ENCODE results near the gene KLRD1.
"Not testable (repeated sequence)": the region's sequence is repeated elsewhere in the genome, so short reads cannot be mapped to it uniquely, and the experiment has no call there.

Gene KLRD1, protein sequence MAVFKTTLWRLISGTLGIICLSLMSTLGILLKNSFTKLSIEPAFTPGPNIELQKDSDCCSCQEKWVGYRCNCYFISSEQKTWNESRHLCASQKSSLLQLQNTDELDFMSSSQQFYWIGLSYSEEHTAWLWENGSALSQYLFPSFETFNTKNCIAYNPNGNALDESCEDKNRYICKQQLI

DNA sequence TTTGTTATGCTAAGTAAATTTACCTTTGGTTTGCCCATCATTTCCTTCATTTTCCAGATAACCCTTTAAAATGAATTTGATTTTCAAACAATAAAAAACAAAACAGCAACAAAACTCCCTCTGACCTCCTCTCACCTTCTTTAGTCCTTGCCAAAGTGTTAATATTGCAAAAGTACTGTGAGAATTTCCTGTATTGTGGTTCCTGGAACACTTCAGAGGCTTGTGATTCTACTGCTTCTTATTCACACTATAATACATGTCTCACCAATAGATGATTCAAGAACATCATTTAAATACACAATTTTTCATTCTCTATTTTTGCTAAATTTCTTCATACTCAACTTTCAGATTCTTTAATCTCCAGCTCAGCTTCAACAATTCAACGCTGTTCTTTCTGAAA is at the start of gene KLRD1:
Gene KLRD1 (plus strand): TSS at position 241 of the 400 bp plus-strand sequence. CDS start 208 bp downstream, outside the sequence.
- DNase-seq: no peak

DNA sequence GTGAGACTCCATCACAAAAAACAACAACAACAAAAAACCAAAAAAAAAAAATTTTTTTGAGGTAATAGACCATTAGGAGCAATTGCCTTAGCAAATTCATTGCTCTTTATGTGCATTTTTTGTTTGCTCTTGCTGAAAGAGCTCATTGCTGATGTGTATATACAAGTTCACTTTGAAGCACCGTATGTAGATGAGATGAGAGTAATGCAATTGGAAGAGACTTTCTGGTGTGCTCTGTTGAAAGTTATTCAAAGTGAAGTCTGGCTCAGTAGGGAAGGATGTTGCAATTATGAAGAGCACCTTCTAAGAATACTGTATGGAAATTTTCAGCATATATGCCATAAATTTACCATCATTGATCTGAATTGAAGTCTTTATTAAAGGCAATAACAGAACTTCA is 46.7 kb upstream of the KLRD1 start:
- DNase-seq: no peak

DNA sequence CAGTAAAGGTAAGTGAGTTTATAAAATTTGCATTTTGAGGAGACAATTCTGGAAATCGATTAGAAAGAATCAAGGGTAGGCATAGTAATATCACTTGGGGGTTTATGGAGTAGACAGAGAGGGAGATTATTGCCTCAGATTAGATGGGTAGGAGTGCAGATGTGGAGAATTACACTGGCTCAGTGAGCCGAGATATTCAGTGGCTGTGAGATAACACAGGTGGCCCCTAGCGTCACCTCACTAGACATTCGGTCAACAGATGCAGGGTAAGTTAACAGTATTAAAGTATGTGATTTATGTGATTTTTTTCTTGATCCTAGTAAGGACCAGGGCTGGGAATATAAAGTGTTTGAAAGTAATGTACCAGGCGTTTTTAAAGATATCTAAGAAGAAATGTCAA is 39.6 kb upstream of the KLRD1 start:
- DNase-seq: peak; percentile 95

DNA sequence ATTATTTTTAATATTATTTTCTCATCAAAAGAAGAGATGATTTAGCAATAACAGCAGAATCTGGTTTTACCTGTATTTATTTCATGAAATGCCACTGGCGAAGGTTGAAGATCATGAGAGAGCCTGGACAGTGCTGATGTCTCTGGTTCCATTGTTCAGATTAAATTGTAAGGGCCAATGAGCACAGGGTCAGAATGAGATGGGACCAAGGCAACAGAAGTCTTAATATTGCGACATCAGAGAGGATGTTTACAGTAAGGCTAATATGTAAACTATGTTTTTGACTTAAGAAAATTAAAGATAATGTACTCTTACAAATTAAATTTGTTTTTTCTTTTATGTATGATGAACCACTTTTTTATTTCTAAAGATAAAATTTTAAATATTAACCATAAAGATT is 35.2 kb upstream of the KLRD1 start:
- no peak for DNase-seq

DNA sequence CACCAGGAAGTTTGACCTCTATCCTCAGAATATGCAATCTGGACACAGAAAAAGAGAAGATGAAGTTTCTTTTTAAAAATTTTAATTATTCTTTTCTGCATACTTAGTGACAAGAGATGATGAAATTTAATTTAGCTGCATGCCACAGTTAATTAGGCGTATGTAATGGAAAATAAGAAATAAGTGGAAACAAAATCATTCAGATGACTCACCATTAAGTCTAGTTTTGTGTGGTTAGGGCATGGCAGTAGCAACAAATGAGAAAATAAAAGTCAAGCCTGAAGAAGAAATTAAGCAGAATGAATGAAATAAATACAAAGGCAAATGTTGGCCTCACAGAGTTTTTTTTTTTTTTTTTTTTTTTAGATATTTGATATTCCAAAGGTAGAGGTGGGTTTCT is 30.9 kb upstream of the KLRD1 start:
- DNase-seq: no peak

DNA sequence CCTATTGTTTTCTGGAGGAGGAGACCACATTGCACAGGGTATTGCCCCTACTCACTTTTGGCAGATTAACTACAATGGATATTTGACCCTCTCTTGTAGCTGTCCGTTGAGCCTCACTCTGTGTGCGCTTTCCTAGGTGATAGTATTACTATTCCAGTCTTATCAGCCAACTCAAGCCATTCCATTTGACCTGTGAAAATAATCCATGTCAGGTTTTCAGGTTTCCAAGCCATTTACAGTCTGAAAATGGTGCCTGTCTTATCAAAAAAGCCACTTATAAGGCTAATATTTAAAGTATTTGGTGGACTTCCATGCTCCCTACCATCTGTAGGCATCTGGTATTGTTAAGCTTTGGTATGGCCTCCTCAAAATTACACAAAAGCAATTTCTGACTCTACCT is 29.6 kb upstream of the KLRD1 start:
- peak; percentile 7 for DNase-seq

DNA sequence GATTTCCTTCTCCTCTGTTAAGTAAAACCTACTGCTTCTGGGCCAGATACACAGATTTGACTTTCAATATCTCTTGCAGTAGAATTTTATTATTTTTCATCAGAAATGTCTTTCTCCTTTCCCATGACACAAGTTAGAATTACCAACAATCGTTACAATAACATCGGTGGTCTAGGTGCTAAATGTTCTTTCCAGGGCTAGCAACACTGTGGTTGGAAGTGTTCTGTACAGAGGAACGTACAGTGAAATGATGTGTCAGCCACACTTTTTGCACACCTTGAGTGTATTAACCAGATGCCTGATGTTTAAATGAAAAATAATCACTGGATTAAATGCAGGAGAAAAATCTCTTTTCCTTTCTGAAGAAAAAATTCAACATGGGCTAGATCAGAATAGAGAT is 27.7 kb upstream of the KLRD1 start:
- DNase-seq: no peak

DNA sequence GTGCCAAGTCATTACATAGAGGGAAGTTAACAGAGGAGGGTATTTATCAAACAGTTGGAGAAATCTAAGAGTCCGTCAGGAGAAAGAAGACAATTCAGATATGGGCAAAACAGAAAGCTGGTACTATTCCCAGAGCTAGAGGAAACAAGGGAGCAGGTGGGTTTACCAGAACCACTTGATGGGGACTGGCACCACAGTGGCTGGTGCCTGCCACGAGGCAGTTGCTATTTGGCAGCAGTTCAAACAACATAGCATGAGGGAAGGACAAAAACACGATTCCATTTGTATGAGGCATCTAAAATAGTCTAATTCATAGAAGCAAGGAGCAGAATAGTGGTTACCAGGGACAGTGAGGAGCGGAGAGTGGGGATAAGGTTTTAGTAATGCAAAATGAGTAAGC is 24.6 kb upstream of the KLRD1 start:
- DNase-seq: no peak

DNA sequence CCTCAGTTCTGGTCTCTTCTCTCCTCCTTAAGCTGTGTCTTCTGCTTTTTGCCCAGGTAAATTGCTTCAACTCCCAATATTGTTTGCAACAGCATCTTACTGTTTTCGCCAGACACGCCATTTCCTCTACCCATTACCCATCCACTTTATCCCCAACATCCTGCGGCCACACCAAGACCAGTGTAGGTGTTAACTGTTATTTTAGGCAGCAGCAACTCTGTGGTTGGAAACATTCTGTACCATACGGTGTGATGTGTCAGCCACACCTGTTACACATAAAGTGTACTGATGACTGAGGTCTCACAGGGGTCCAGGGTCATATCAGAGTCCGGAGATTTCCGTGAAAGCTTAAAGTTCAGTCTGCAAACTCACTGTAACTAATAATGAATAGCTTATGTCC is 21.8 kb upstream of the KLRD1 start:
- peak; percentile 2 for DNase-seq

DNA sequence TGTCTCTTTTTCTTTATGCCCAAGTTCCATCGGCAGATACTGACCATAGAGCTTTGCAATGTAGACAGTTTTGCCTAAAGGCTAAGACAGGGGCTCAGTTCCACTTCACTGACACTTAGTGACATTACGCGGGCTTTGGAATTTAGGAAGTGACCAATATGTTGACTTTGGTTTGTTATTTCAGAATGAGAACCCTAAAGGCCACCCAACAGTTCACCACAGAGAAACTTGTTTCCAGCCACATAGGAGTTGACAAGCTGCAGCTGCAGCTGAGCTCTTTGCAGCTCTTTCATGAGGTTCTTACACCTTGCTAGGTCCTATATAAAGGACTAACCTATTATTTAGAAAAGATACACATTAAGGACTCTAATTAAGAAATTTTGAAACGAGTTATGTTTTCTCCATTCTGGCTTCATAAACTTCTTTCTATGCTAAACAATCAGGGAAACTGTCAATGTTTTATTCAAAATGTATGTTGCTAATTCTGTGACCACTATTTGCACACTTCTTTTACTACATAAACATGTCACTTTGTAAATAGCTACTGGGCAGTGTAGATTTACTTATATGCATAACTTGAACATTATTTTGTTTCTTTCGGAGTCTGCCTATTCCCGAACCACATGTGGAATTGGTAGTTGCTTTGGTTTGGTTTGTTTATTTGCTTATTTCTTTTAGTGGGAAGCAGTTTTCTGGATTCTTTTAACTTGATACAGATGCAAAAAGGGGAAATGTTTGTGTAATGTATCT is 18.5 kb upstream of the KLRD1 start:
- DNase-seq: no peak

DNA sequence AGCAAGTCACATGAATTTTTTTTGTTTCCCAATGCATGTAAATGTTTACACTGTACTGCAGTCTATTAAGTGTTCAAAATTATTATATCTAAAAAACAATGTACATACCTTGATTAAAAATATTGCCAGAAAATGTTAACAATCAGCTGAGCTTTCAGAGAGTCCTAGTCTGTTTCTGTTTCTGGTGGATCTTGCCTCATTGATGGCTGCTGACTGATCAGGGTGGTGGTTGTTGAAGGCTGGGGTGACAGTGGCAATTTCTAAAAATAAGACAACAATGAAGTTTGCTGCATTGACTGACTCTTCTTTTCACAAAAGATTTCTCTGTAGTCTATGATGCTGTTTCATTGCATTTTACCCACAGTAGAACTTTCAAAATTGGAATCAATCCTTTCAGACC is 16.6 kb upstream of the KLRD1 start:
- DNase-seq: no peak

DNA sequence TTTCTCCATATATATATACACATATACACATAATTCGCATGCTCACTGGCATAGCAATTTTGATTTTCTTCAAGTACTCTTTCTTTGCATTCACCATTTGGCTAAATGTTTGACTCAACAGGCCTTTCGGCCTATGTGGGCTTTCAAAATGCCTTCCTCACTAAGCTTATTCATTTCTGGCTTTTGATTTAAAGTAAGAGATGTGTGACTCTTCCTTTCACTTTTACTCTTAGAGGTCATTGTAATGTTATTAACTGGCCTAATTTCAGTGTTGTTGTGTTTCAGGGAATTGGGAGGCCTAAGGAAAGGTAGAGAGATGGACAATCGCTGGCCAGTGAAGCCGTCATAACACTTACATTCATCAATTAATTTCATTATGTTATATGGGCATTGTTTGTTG is 14.5 kb upstream of the KLRD1 start:
- DNase-seq: no peak

DNA sequence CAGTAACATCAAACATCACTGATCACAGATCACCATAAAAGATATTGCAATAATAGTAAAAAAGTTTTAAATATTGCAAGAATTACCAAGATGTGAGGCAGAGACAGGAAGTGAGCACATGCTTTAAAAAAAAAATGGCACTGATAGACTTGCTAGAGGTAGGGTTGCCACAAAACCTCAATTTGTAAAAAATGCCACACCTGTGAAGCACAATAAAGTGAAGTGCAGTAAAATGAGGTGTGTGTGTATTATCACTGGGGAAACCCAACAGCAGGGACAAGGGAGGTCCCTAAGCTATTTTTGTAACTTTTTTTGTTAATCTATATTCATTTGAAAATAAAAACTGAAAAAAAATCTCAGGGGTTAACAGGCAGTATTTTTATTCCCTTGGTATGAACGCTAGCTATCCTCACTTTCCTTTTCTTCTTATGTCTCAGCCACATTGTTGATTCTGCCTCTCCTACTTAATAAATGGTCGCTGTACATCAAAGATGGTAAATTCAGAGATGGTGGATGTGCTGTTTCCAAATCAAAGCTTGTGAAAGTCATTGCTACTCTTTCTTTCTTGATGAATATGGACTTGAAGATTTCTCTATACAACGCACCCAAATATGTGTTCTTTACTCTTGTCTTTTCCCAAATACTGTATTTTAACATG is 14.0 kb upstream of the KLRD1 start:
- no peak for DNase-seq

DNA sequence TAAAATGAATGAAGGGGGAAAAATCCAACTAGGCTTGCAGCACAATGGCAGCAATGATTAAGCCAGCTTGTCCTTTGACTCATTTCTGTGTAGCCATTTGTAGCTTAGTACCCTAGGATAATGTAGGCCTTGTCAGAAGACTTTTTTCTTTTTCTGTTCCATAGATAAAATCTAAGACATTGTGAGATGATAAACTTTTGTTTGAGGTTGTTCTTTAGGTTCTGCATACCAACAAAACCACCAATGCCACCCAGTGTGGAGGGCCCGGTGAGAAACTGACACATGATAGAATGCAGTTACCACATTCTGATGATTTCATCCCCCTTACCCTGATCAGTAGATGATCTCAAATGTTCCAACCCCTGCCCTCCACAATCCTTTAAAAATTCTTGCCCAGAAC is 6.6 kb upstream of the KLRD1 start:
- no peak for DNase-seq

DNA sequence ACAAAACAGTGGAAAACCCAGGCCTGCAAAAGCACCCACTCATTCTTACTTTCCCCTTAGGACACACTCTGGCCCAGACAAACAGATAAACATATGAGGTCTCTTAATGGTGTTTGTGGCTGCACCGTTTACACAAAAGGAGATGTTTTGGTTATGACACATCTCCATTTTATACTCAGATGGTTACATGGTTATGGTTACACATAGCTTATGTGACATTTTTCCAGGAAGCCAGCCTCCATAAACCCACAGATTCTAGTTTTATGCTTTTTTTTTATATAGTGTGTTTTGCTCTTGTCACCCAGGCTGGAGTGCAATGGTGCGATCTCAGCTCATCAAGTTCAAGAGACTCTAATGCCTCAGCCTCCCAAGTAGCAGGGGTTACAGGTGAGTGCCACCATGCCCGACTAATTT is 3.5 kb upstream of the KLRD1 start:
- DNase-seq: no peak

DNA sequence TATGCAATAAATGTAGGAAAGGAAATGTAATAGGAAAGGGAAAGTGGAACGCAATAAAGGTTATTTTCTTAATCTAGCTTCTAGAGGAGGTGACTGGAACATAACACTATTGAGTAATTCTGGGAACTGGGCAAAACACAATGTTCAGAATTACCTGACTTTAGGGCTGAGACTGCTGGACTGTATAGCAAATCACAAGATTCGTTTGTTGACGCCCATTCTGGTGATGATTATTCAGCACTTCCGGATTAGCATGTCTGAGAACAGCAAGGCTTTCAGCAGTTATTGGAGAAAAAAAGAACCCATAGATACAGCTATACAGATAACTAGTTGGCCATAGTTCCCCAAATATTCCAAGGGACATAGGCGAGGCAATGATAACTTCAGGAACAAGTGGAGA is 2.3 kb upstream of the KLRD1 start:
- no peak for DNase-seq

DNA sequence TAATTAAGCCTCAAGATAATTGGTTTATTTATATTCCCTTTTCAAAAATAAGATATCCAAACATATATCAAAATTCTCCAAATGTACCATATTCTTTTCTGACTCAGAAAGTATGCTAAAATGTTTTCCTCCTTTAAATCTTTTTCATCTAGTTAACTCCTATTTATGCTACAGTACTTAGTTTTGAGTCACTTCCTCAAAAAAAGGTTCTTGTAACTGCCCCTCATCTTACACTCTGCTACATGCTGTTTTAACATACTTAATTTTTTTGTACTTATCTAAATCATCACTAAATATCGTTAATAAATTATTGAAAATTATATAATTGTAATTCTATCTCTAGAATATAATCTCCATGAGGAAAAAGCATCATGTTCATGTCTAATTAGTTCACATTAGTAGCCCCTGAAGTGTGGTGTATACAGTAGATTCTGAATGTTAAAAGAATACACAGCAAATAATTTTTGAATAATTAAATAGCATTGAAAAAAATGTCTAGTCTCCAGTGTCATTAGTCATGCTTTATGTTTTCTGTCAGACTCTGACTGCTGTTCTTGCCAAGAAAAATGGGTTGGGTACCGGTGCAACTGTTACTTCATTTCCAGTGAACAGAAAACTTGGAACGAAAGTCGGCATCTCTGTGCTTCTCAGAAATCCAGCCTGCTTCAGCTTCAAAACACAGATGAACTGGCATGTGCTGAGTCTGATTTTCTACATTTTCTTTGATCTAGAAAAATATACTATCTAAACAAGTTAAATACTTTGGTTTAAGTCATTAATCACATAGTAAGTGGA is 3.5 kb downstream of the KLRD1 start:
- no peak for DNase-seq

DNA sequence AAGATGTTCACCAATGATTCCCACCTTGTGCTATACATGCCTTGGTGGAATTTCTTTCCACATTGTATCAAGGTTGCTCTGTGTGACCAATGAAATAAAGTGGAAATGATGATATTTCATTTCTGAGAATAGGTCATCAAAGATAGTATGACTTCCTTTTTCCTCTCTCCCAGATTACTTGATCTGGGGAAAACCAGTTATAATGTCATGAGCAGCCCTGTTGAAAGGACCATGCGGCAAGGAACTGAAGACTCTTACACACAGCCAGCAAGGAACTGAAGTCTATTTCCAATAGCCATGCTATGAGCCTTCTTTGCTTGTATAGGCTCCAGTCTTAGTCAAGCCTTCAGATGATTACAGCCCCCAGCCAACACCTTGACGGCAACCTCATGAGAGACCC is 11.7 kb downstream of the KLRD1 start:
- DNase-seq: no peak

DNA sequence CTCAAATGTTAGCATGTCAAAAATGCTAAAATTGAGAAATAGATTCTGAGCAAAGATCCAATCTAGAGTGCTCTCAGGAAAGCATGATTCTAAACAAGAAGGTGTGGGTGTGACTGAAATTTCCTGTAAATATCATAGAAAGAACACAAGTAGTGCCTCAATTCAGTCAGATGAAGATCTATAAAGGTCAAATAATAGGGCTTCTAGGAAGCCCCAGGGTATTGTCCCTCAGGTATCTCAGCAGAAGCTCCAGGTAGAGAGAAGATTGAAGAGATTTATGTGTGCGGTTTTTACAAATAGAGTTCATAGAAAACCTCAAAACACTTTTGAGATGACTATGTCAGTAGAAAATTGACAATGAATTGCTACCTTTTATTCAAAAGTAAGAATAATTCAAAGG is 13.0 kb downstream of the KLRD1 start:
- DNase-seq: no peak

DNA sequence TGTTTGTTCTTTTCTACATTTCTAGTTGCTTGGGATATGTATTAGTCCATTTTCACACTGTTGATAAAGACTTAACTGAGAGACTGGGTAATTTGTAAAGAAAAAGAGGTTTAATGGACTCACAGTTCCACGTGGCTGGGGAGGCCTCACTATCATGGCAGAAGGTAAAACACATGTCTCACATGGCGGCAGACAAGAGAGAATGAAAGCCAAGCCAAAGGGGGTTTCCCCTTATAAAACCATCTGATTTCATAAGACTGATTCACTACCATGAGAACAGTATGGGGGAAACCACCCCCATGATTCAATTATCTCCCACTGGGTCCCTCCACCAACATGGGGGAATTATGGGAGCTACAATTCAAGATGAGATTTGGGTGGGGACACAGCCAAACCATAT is 21.0 kb downstream of the KLRD1 start:
- DNase-seq: not testable (repeated sequence)

DNA sequence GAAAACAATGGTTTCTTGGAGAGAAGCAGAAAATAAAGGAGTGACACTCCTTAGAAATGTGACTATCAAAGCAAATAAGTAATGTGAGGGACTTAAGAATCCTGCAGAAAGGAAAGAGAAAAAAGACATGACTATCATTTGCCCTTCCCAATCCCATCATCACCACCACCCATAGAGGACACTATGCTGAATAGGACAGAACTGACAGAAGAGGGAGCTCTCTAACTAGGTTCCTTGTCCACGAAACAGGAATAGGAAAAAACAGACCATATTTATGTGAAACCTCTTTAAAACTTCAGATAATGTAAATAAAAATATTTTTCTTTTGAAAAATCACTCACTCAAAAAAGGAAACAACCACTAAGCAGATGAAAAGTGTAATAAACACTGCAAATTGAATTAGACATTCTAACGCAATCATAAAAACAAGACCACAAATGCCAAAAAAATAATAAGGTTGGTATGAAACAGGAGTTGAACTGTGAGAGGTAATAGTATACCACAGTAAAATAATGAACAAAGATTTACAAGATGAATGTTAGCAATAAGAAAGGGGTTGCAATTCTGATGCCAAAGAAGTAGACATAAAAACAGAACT is 24.1 kb downstream of the KLRD1 start:
- DNase-seq: peak; percentile 75

DNA sequence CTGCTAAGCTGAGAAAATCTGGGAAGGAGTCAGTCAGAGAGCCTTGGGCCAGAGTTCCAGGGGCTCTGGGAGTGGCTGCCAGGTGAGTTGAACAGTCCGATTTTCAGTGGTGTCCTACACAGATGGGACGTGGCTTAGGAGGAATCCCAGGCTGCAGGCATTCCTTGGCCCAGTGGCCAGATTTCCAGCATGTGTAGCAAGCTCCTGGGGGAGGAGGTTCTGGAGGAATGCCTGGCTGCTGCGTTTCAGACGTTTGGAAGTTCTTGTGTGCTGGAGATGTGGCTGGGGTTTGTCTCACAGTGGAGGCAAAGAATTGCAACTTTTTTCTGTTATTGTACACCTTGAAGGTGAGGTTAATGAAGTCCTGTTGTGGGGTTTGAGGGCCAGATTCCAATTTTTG is 28.5 kb downstream of the KLRD1 start:
- not testable (repeated sequence) for DNase-seq

DNA sequence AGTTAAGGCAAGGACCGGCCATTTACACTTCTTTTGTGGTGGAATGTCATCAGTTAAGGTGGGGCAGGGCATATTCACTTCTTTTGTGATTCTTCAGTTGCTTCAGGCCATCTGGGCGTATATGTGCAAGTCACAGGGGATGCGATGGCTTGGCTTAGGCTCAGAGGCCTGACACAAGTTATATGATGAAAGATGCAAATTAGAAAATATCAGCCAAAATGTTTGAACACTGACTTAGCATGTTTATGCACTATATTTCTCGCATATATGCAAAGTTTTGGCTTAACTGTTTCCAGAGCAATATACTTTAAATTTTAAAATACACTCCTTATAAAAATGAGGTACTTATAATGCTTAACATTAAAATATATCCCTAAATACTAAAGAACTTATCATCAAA is 30.8 kb downstream of the KLRD1 start:
- DNase-seq: not testable (repeated sequence)

Measured in NCI-H82 (cell line).